WERI-Rb-1 (cell line): ENCODE measurements around the gene SH3D19.
A peak's percentile ranks its signal among the peaks of the same experiment; 100 is the strongest.

Source experiments
- DNase-seq: peaks from one replicate; pipeline ENCODE4 v3.0.0-alpha.2; 2020
- H3K27ac ChIP-seq: fragments of 250-450 bp; sonication (Bioruptor Pico); 2 replicates; pipeline ENCODE4 v1.5.1; 2020; ENCODE audit warnings: mild to moderate bottlenecking, moderate library complexity
- H3K27me3 ChIP-seq: fragments of 250-450 bp; sonication (Bioruptor Pico); 2 replicates; pipeline ENCODE4 v1.5.1; 2021; ENCODE audit warnings: mild to moderate bottlenecking, low read depth, moderate library complexity; ENCODE audit not compliant: insufficient read depth, severe bottlenecking
- H3K36me3 ChIP-seq: fragments of 250-450 bp; sonication (Bioruptor Pico); 2 replicates; pipeline ENCODE4 v1.5.1; 2020; ENCODE audit warnings: mild to moderate bottlenecking, moderate library complexity
- H3K4me3 ChIP-seq: 2 replicates; pipeline ENCODE4 v1.5.1; 2011; ENCODE audit warnings: low read depth, mild to moderate bottlenecking, control low read depth, low read length
- H3K9me3 ChIP-seq: fragments of 250-450 bp; sonication (Bioruptor Pico); 2 replicates; pipeline ENCODE4 v1.5.1; 2021; ENCODE audit warnings: mild to moderate bottlenecking, moderate library complexity; ENCODE audit not compliant: severe bottlenecking
- CTCF ChIP-seq: IDR thresholded peaks from 2 replicates; pipeline ENCODE4 v1.5.1; 2011; ENCODE audit warnings: low read depth, mild to moderate bottlenecking, control low read depth, inconsistent platforms, low read length

Gene SH3D19

GRCh38 chr4:151319490-151319889 lies 5.9 kb downstream of the SH3D19 start:
- H3K27ac ChIP-seq: no peak overlapping the region
- no peaks in the 10 kb centered on the region for H3K9me3 ChIP-seq
- no peak overlapping the region for H3K4me3 ChIP-seq
- DNase-seq: no peak
- peaks cover 17% of the 10 kb centered on the region for H3K36me3 ChIP-seq
- H3K27me3 ChIP-seq: no peaks in the 10 kb centered on the region
- TF ChIP-seq CTCF: no peak

- no peak for DNase-seq
- no peak overlapping the region for H3K4me3 ChIP-seq
- TF ChIP-seq CTCF: no peak
- peaks cover 17% of the 10 kb centered on the region for H3K36me3 ChIP-seq
- H3K27ac ChIP-seq: no peak overlapping the region
- H3K9me3 ChIP-seq: no peaks in the 10 kb centered on the region
- H3K27me3 ChIP-seq: no peaks in the 10 kb centered on the region
These were observed 6.9 kb downstream of the SH3D19 start for GRCh38 chr4:151318307-151319006.

- no peak overlapping the region for H3K27ac ChIP-seq
- no peaks in the 10 kb centered on the region for H3K9me3 ChIP-seq
- H3K36me3 ChIP-seq: peaks cover 17% of the 10 kb centered on the region
- H3K27me3 ChIP-seq: no peaks in the 10 kb centered on the region
- no peak for TF ChIP-seq CTCF
- no peak overlapping the region for H3K4me3 ChIP-seq
- DNase-seq: peak; percentile 30
These were observed 8.8 kb downstream of the SH3D19 start for GRCh38 chr4:151316645-151317044.

- no peak for TF ChIP-seq CTCF
- no peak for DNase-seq
- peaks cover 17% of the 10 kb centered on the region for H3K36me3 ChIP-seq
- H3K27me3 ChIP-seq: no peaks in the 10 kb centered on the region
- no peak overlapping the region for H3K4me3 ChIP-seq
- no peaks in the 10 kb centered on the region for H3K9me3 ChIP-seq
- no peak overlapping the region for H3K27ac ChIP-seq
These were observed 10.1 kb downstream of the SH3D19 start for GRCh38 chr4:151315212-151315886.

GRCh38 chr4:151314479-151314878 lies 10.9 kb downstream of the SH3D19 start:
- H3K27me3 ChIP-seq: no peaks in the 10 kb centered on the region
- no peaks in the 10 kb centered on the region for H3K9me3 ChIP-seq
- no peak for TF ChIP-seq CTCF
- H3K36me3 ChIP-seq: peaks cover 11% of the 10 kb centered on the region
- H3K27ac ChIP-seq: no peak overlapping the region
- H3K4me3 ChIP-seq: no peak overlapping the region
- no peak for DNase-seq
